Fibroblast of skin of abdomen (primary cell): ENCODE measurements around the gene CRYGD.

ENCODE experiments used
- DNase-seq: peaks from one replicate; pipeline ENCODE4 v3.0.0-alpha.2; 2013

The CRYGD gene

DNA sequence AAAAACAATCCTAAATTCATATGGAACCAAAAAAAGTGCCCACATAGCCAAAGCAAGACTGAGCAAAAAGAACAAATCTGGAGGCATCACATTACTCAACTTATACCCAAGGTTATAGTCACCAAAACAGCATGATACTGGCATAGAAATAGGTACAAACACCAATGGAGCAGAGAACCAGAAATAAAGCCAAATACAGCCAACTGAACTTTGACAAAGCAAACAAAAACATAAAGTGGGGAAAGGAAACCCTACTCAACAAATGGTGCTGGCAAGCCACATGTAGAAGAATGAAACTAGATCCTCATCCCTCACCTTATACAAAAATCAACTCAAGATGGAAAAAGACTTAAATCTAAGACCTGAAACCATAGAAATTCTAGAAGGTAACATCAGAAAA lies 40.5 kb downstream of the CRYGD start:
- no peak for DNase-seq

GRCh38 chr2:208077276-208077675 lies 47.0 kb downstream of the CRYGD start:
- peak; percentile 60 for DNase-seq

DNA sequence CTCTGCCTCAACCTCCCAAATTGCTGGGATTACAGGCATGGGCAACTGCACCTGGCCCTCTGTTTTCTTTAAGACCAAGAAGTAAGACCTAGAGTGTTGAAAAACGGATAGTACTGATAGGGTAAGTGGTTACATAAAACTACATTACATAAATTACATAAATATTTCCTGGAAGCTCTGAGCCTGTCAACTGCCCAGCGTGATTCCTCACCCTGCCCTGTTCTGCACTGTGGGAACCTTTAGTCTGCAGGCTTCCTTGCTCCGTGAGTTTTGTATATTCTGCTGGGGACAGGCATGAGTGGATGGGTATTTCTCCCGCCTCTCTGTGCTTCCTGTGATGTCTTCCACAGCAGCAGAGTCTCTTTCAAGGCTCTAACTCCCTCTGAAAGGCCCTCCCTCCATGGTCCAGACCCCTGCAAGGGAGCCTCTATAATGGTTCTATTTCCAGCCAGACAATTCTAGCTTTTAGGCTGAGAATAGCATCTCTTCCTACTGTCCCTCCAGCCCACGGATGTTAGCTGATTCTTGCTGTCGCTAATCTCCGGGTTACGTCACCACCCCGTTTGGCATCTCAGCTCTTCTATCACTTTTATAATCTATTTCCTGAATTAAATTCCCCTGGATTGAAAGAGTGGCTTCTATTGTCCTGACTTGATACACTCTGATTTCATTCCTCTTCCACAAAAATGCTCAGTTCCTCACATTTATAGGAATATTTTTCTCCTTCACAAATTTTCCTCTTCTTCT lies 49.5 kb downstream of the CRYGD start:
- no peak for DNase-seq

DNA sequence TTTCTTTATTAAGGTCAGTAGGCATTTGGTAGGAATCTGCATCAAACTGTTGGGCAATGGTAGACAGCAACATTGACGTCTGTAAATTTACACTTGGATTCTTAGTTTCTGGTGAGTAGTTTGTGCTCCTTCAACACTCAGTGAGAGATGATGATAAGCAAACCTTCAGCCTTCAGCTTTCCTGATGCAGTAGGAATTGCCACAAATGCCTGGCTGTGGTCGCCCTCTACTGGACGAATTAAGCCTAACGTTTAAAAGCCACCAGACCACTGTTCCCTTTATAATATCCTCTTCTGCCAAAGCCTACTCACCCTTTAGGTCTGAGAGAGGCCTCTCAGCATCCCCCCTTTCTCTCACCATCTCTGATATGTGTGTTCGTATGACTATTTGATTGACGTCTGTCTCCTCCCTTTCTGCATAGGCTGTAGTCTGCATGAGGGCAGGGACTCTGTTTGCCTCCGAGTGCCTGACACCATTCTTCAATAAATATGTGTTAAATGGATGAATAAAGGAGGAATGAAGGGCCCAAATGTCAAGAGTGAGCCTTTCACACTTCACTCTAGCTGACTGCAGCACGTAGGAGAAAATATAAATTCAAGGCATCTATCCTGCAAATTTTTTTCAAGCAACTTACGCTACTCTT lies 52.0 kb downstream of the CRYGD start:
- peak; percentile 52 for DNase-seq
